Measurements from ENCODE around the gene PCCA.

- no peak for TF ChIP-seq YY1 (IDR thresholded peaks at IDR 0.05; ENCODE audit: insufficient read depth, insufficient read length)
- TF ChIP-seq ZNF274 (IDR thresholded peaks at IDR 0.05; ENCODE audit: low read depth, low read length): no peak
These were observed 26.9 kb downstream of the PCCA start for GRCh38 chr13:100115693-100116254.
